Measurements from ENCODE around the gene SLCO4A1. TPM values are rescaled to one million over a fixed set of nuclear protein-coding genes. Genes with fewer than 3 reads are reported as not detected.

Gene SLCO4A1
- total RNA-seq, 1 experiment from 2014 or later, result 48.8 TPM

- BruUV-seq (replicated peaks), result no TSS peak
- H3K27ac ChIP-seq (ENCODE audit: low read depth, low read length, poor library complexity, severe bottlenecking), result peak overlapping the region; percentile 85
- peaks cover 63% of the 10 kb centered on the region for H3K4me1 ChIP-seq (ENCODE audit: insufficient read depth, low read length, poor library complexity, severe bottlenecking)
- H3K27me3 ChIP-seq (replicated peaks; ENCODE audit: insufficient read depth, low read depth, low read length, poor library complexity), result no peaks in the 10 kb centered on the region
- no peaks in the 10 kb centered on the region for H3K9me3 ChIP-seq (ENCODE audit: low read depth, low read length, poor library complexity, severe bottlenecking)
- no peaks in the 10 kb centered on the region for H3K36me3 ChIP-seq (ENCODE audit: insufficient read depth, low read length, poor library complexity, severe bottlenecking)
- TF ChIP-seq CTCF (conservative IDR thresholded peaks at IDR 0.05; ENCODE audit: low read depth, low read length), result no peak
- no peak for TF ChIP-seq EZH2 (IDR thresholded peaks at IDR 0.05; ENCODE audit: borderline replicate concordance, low read depth, low read length, poor library complexity, severe bottlenecking)
- H3K4me3 ChIP-seq (ENCODE audit: low read depth, low read length, poor library complexity, severe bottlenecking), result no peak overlapping the region
- ChIA-PET CTCF (interaction anchor here (0.7 kb wide), 1 partner anchor 104 kb away, joined by 4 read pairs; no protein-coding TSS in a partner anchor), POLR2A (ENCODE audit: low non-redundant PET) (no interaction called here)
- DNase-seq (ENCODE audit: low spot score), result peak; percentile 78
- intact Hi-C loops (cut with micrococcal nuclease; ENCODE audit: unreplicated experiment), result loop anchor here (5.0 kb wide), 1 partner anchor 47 kb away; no protein-coding TSS in a partner anchor
Observed at GRCh38 chr20:62690261-62690820, 48.0 kb downstream of the SLCO4A1 start.

GRCh38 chr20:62691487-62691886 lies 49.2 kb downstream of the SLCO4A1 start:
- peak overlapping the region; percentile 12 for H3K4me3 ChIP-seq (ENCODE audit: low read depth, low read length, poor library complexity, severe bottlenecking)
- no peaks in the 10 kb centered on the region for H3K9me3 ChIP-seq (ENCODE audit: low read depth, low read length, poor library complexity, severe bottlenecking)
- H3K27ac ChIP-seq (ENCODE audit: low read depth, low read length, poor library complexity, severe bottlenecking), result peak overlapping the region; percentile 85
- peak; percentile 94 for DNase-seq (ENCODE audit: low spot score)
- intact Hi-C loops (cut with micrococcal nuclease; ENCODE audit: unreplicated experiment), result loop anchor here (5.0 kb wide), 1 partner anchor 46 kb away; no protein-coding TSS in a partner anchor
- BruUV-seq (replicated peaks), result no TSS peak
- H3K4me1 ChIP-seq (ENCODE audit: insufficient read depth, low read length, poor library complexity, severe bottlenecking), result peaks cover 55% of the 10 kb centered on the region
- ChIA-PET POLR2A (ENCODE audit: low non-redundant PET) (interaction anchor here (1.0 kb wide), 1 partner anchor 16 kb away, joined by 4 read pairs; no protein-coding TSS in a partner anchor), CTCF (no interaction called here)
- H3K36me3 ChIP-seq (ENCODE audit: insufficient read depth, low read length, poor library complexity, severe bottlenecking), result no peaks in the 10 kb centered on the region
- no peaks in the 10 kb centered on the region for H3K27me3 ChIP-seq (replicated peaks; ENCODE audit: insufficient read depth, low read depth, low read length, poor library complexity)
- TF ChIP-seq CTCF (conservative IDR thresholded peaks at IDR 0.05; ENCODE audit: low read depth, low read length) (no peak), EZH2 (IDR thresholded peaks at IDR 0.05; ENCODE audit: borderline replicate concordance, low read depth, low read length, poor library complexity, severe bottlenecking) (no peak)

DNA sequence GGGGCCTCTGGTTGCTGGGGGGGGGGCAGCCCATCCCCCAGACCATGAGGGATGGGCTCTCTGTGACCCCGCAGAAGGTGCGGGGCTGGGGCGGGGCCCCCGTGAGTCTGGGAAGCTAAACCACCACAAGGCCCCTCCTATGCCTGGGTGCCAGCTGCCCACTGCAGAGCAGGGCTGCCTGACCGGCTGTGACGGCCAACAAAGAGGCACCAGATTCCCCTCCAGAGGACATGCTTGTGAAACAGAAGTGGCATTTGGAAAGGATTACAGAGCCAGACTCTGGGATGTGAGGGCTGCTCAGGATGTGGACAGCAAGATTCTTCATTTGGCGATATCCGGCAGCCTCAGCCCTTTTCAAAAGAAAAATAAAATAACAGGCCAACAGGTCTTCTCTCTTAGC lies 49.9 kb downstream of the SLCO4A1 start:
- ChIA-PET POLR2A (ENCODE audit: low non-redundant PET) (interaction anchor here (0.6 kb wide), 1 partner anchor 70 kb away, joined by 5 read pairs; no protein-coding TSS in a partner anchor), CTCF (no interaction called here)
- peak overlapping the region; percentile 85 for H3K27ac ChIP-seq (ENCODE audit: low read depth, low read length, poor library complexity, severe bottlenecking)
- H3K4me3 ChIP-seq (ENCODE audit: low read depth, low read length, poor library complexity, severe bottlenecking), result no peak overlapping the region
- BruUV-seq (replicated peaks), result no TSS peak
- H3K9me3 ChIP-seq (ENCODE audit: low read depth, low read length, poor library complexity, severe bottlenecking), result no peaks in the 10 kb centered on the region
- no peak for DNase-seq (ENCODE audit: low spot score)
- intact Hi-C loops (cut with micrococcal nuclease; ENCODE audit: unreplicated experiment), result loop anchor here (5.0 kb wide), 1 partner anchor 45 kb away; no protein-coding TSS in a partner anchor
- peaks cover 55% of the 10 kb centered on the region for H3K4me1 ChIP-seq (ENCODE audit: insufficient read depth, low read length, poor library complexity, severe bottlenecking)
- TF ChIP-seq EZH2 (IDR thresholded peaks at IDR 0.05; ENCODE audit: borderline replicate concordance, low read depth, low read length, poor library complexity, severe bottlenecking) (no peak), CTCF (conservative IDR thresholded peaks at IDR 0.05; ENCODE audit: low read depth, low read length) (no peak)
- H3K27me3 ChIP-seq (replicated peaks; ENCODE audit: insufficient read depth, low read depth, low read length, poor library complexity), result no peaks in the 10 kb centered on the region
- no peaks in the 10 kb centered on the region for H3K36me3 ChIP-seq (ENCODE audit: insufficient read depth, low read length, poor library complexity, severe bottlenecking)
